K562 (cell line): ENCODE measurements around the gene RSBN1L. TPM values are rescaled to one million over a fixed set of nuclear protein-coding genes. Genes with fewer than 3 reads are reported as not detected.
A peak's percentile ranks its signal among the peaks of the same experiment; 100 is the strongest.

ENCODE experiments used
- AFF4 ChIP-seq: sonication (generic); formaldehyde crosslinking; IDR thresholded peaks from 2 replicates; pipeline ENCODE4 v1.8.0; 2023; ENCODE audit warnings: mild to moderate bottlenecking, missing genetic modification reagents
- BDP1 ChIP-seq: IDR thresholded peaks from 3 replicates; pipeline ENCODE4 v1.6.1; 2011; ENCODE audit not compliant: insufficient read length, insufficient read depth
- CC2D1A ChIP-seq: fragments of 450-650 bp; IDR thresholded peaks from 2 replicates; pipeline ENCODE4 v1.6.1; 2017; ENCODE audit warnings: mild to moderate bottlenecking
- CREBBP ChIP-seq: IDR thresholded peaks from one replicate; pipeline ENCODE4 v1.6.1; 2012; ENCODE audit warnings: low read depth, mild to moderate bottlenecking, control low read depth, inconsistent platforms, low read length
- E2F3 ChIP-seq: fragments of 250-450 bp; sonication (Bioruptor Pico); IDR thresholded peaks from 2 replicates; pipeline ENCODE4 v1.4.0; 2020; ENCODE audit warnings: mild to moderate bottlenecking
- EP400 ChIP-seq: fragments of 450-650 bp; IDR thresholded peaks from 2 replicates; pipeline ENCODE4 v1.6.1; 2017; ENCODE audit warnings: antibody characterized with exemption, mild to moderate bottlenecking, moderate library complexity
- FUS ChIP-seq: fragments of 200-400 bp; formaldehyde crosslinking; optimal IDR thresholded peaks from 2 replicates; pipeline ENCODE3; 2017; ENCODE audit warnings: low read depth, low read length
- HOMEZ ChIP-seq: fragments of 250-450 bp; sonication (Bioruptor Pico); IDR thresholded peaks from 2 replicates; pipeline ENCODE4 v1.4.0; 2020; ENCODE audit warnings: mild to moderate bottlenecking, moderate library complexity
- KDM2B ChIP-seq: fragments of 250-450 bp; sonication (Bioruptor Pico); IDR thresholded peaks from 2 replicates; pipeline ENCODE4 v1.8.0; 2021; ENCODE audit warnings: mild to moderate bottlenecking, moderate library complexity
- KLF1 ChIP-seq: fragments of 450-650 bp; IDR thresholded peaks from 2 replicates; pipeline ENCODE4 v1.6.1; 2016; ENCODE audit warnings: missing genetic modification characterization, missing compliant biosample characterization
- NRF1 ChIP-seq, 2 experiments: fragments of 450-650 bp; IDR thresholded peaks in 1 of 2; conservative IDR thresholded peaks in 1 of 2; 2 replicates each; pipeline ENCODE4 v1.6.1; 2014; ENCODE audit warnings: mild to moderate bottlenecking in 2 of 2
- SRSF3 ChIP-seq: fragments of 200-400 bp; formaldehyde crosslinking; IDR thresholded peaks from 2 replicates; pipeline ENCODE4 v1.6.1; 2016; ENCODE audit warnings: mild to moderate bottlenecking, low read length, moderate library complexity; ENCODE audit not compliant: insufficient read depth
- ZBTB1 ChIP-seq: sonication (generic); formaldehyde crosslinking; IDR thresholded peaks from 2 replicates; pipeline ENCODE4 v1.8.1; 2023; ENCODE audit warnings: missing genetic modification reagents, low read depth, mild to moderate bottlenecking, borderline replicate concordance
- ZNF316 ChIP-seq: fragments of 450-650 bp; IDR thresholded peaks from 2 replicates; pipeline ENCODE4 v1.6.1; 2016
- ZNF780A ChIP-seq: fragments of 250-450 bp; sonication (Bioruptor Pico); IDR thresholded peaks from 2 replicates; pipeline ENCODE4 v1.5.0; 2021; ENCODE audit warnings: mild to moderate bottlenecking
- polyA plus RNA-seq, 8 experiments: library from polyadenylated mRNA; depleted of rRNA in 4 of 8; stranded (reverse) in 5 of 8; unstranded in 3 of 8; fragments of >200 nt; fragmentation: Nextera tagmentation in 2 of 8; fragmentation: Illumina TruSeq in 1 of 8; extraction: Ambion mirVana in 2 of 8; extraction: Trizol in 1 of 8; gene quantifications; 2 replicates each; pipeline versions ENCODE4 v1.2.1 to v1.2.3, GENCODE V29; 2011 to 2014; ENCODE audit warnings: inconsistent platforms in 1 of 8, missing spikeins in 1 of 8
- total RNA-seq, 7 experiments: library from RNA; depleted of rRNA in 6 of 7; stranded (reverse); fragments of >200 nt in 6 of 7; fragmentation: Illumina TruSeq in 2 of 7; extraction: Trizol in 2 of 7; gene quantifications; 2 replicates each; pipeline versions ENCODE4 v1.2.1 to v1.2.3, GENCODE V29; 2011 to 2021; ENCODE audit warnings: low replicate concordance in 1 of 7
- TF ChIP-seq, protein P1 (sequence below): fragments of 250-450 bp; sonication (Bioruptor Pico); IDR thresholded peaks from 2 replicates; pipeline ENCODE4 v1.5.0; 2020; ENCODE audit warnings: mild to moderate bottlenecking, borderline replicate concordance
- TF ChIP-seq, protein P2 (sequence below): IDR thresholded peaks from 2 replicates; pipeline ENCODE4 v1.6.1; 2011; ENCODE audit not compliant: insufficient read length; ENCODE audit errors: extremely low read depth

RSBN1L gene
- total and polyA plus RNA-seq, 9 of the 15 experiments (the other 6 are each of a cell fraction or from before 2014, with no cell fraction given): 6.2 to 35.2 (median 20.1) TPM

GRCh38 chr7:77798394-77799077, 102.3 kb downstream of the RSBN1L start, which contains the start of the genes PHTF2 and TMEM60 (continued):
- TF ChIP-seq CREBBP: no peak
- 0 out of 2 replicates have a peak, but pooled peaks have one; percentile 48 for TF ChIP-seq HOMEZ (CRISPR knock-in tag)
- peak; percentile 34 for TF ChIP-seq AFF4
- no peak for TF ChIP-seq ZNF780A (CRISPR knock-in tag)
- TF ChIP-seq, protein P1, sequence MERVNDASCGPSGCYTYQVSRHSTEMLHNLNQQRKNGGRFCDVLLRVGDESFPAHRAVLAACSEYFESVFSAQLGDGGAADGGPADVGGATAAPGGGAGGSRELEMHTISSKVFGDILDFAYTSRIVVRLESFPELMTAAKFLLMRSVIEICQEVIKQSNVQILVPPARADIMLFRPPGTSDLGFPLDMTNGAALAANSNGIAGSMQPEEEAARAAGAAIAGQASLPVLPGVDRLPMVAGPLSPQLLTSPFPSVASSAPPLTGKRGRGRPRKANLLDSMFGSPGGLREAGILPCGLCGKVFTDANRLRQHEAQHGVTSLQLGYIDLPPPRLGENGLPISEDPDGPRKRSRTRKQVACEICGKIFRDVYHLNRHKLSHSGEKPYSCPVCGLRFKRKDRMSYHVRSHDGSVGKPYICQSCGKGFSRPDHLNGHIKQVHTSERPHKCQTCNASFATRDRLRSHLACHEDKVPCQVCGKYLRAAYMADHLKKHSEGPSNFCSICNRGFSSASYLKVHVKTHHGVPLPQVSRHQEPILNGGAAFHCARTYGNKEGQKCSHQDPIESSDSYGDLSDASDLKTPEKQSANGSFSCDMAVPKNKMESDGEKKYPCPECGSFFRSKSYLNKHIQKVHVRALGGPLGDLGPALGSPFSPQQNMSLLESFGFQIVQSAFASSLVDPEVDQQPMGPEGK (CRISPR knock-in tag): no peak
- peak; percentile 93 for TF ChIP-seq KDM2B
- TF ChIP-seq NRF1 (conservative IDR thresholded peaks at IDR 0.05 in 1 of 2, IDR thresholded peaks at IDR 0.05 in 1 of 2): peak; percentile 92 to 93
- peak; percentile 87 for TF ChIP-seq E2F3 (CRISPR knock-in tag)
- TF ChIP-seq ZNF316: no peak
- TF ChIP-seq SRSF3: no peak
- TF ChIP-seq KLF1 (tag): no peak
- TF ChIP-seq EP400: peak; percentile 76
- TF ChIP-seq CC2D1A: no peak; the same call in 1 of the 2 replicates
- TF ChIP-seq, protein P2, sequence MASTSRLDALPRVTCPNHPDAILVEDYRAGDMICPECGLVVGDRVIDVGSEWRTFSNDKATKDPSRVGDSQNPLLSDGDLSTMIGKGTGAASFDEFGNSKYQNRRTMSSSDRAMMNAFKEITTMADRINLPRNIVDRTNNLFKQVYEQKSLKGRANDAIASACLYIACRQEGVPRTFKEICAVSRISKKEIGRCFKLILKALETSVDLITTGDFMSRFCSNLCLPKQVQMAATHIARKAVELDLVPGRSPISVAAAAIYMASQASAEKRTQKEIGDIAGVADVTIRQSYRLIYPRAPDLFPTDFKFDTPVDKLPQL: no peak
- TF ChIP-seq ZBTB1 (CRISPR knock-in tag): peak; percentile 88
- TF ChIP-seq BDP1: no peak
- no peak for TF ChIP-seq FUS
